Measurements from ENCODE around the gene RTEL1. TPM values are rescaled to one million over a fixed set of nuclear protein-coding genes. Genes with fewer than 3 reads are reported as not detected.
"Not testable (repeated sequence)": the region's sequence is repeated elsewhere in the genome, so short reads cannot be mapped to it uniquely, and the experiment has no call there.

The RTEL1 gene
- polyA plus RNA-seq, 3 donors: 17.6 to 23.8 (median 19.1) TPM

DNA sequence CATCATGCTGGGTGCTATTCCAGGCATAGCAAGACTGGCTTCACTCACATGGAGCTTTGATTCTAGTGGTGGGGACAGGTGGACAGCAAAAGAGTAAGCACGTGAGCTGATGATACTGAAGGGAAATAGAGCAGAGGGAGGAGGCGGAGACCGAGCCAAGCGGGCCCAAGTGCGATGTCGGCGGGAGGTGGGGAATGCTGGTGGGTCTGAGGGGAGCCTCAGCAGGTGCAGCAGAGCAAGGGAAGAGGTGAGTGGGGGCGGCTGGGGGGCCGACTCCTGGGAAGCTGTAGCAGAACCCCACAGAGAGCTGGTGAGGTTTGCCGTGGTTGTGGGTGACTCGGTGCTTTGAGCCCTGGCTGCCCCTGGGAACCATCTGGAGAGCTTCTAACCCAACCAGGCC lies 10.2 kb downstream of the RTEL1 start:
- DNase-seq: no peak

- not testable (repeated sequence) for DNase-seq
Observed at GRCh38 chr20:63671695-63672094, 13.6 kb downstream of the RTEL1 start.

DNA sequence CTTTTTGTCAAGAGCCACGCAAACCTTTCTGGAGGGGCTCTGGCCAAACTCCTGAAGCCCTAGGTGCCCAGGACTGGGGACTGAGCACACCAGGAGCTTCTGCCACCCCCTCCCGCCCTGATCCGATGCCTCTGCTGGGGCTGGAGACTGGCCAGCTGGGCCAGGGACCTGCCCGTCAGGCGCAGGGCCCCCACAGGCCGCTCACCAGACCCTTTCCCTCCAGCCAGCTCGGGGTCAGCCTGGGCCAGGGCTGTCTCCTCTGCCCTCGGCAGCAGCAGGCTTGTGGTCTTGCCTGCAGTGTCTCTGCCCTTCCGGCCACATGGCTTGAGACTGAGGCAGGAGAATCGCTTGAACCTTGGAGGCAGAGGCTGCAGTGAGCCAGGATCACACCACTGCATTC lies 14.6 kb downstream of the RTEL1 start:
- no peak for DNase-seq

DNA sequence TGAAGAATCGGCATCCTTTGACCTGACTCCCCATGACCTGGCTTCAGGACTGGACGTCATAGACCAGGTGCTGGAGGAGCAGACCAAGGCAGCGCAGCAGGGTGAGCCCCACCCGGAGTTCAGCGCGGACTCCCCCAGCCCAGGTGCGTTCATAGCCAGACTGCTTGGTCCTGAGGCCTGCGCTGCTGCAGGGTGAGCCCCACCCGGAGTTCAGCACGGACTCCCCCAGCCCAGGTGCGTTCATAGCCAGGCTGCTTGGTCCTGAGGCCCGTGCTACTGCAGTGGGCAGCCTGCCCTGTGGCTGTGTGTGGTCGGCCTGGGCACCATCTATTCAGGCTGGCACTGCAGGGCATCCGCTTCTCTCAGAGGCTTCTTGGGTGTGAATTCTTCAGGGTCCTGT lies 15.8 kb downstream of the RTEL1 start:
- no peak for DNase-seq

DNA sequence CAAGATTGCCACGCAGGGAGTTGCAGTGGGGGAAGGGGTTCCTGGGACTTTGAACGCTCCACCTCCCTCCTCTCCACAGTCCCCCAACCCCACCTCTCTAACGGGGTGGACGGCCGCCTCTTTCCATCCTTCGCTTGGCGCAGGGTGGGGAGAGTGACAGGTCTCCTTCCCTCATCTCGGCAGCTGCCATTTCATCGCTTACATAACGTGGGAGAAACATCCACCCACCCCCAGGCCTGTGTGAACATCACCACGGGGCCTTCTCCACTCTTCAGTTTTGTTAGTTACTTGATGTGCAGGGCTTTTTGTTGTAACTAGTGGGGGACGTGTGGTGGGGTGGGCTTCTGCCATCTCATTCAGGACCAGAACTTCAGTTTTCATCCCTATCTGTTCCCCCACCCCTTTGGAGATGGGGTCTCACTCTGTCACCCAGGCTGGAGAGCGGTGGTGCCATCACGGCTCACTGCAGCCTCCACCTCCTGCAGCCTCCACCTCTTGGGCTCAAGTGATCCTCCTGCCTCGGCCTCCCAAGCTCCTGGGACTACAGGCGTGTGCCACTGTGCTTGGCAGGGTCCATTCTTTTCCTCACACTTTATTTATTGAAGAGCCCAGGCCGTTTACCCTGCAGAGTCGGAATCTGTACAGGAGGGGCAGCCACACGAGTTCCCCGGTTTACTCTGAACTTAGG lies 17.7 kb downstream of the RTEL1 start:
- no peak for DNase-seq

- DNase-seq: no peak
Observed at GRCh38 chr20:63678071-63678470, 20.0 kb downstream of the RTEL1 start.

- no peak for DNase-seq
Observed at GRCh38 chr20:63678667-63679465, 20.8 kb downstream of the RTEL1 start.

GRCh38 chr20:63679799-63680305 lies 21.7 kb downstream of the RTEL1 start:
- no peak for DNase-seq

- DNase-seq: no peak
Observed at GRCh38 chr20:63680427-63680826, 22.3 kb downstream of the RTEL1 start.

GRCh38 chr20:63680857-63681608 lies 22.9 kb downstream of the RTEL1 start:
- DNase-seq: no peak

DNA sequence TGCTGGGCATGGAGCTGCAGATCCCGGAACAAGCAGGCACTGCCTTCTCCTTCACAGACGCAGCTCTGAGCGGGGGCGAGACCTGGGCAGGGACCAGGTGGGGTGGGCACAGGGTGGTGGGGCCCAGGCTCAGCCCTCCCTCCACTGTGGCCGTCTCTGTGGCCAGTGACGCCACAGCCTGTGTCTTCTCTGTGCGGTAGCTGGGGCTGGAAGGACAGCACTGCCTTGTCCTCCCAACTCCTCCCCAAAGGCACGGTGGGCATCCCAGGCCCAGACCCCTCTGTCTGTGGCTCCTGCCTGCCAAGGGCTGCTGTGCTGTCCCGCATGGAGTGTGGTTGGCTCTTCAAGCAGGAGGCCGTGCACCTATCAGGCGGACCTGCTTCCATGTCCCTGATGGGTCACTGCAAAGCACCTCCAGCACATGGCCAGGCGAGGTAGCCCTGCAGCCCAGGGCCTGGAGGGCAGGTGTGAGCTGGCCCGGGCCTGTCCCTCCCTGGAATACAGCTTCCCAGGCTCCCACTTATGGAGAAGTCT lies 23.6 kb downstream of the RTEL1 start:
- DNase-seq: no peak

GRCh38 chr20:63682384-63683139 lies 24.4 kb downstream of the RTEL1 start:
- no peak for DNase-seq

GRCh38 chr20:63685269-63686026 lies 27.3 kb downstream of the RTEL1 start:
- DNase-seq: no peak

DNA sequence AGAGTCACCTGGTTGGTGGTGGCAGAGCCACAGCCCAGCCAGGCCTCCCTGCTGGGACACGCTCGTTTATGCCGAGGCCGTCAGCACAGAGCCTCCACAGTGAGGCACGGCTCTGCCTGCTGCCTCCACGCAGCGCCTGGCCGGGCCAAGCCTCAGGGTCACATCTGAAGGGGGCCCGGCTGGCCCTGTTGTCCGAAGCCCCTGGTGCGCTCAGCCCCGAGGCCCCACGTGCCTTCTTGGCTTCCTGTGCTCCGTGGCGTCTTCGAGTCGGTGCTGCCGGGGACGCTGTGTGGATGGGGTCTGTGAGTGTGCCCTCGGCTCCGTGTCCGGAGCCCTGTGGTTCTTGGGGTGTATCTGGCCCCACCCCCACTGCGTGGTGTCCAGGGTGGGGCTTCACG lies 28.0 kb downstream of the RTEL1 start:
- DNase-seq: no peak

DNA sequence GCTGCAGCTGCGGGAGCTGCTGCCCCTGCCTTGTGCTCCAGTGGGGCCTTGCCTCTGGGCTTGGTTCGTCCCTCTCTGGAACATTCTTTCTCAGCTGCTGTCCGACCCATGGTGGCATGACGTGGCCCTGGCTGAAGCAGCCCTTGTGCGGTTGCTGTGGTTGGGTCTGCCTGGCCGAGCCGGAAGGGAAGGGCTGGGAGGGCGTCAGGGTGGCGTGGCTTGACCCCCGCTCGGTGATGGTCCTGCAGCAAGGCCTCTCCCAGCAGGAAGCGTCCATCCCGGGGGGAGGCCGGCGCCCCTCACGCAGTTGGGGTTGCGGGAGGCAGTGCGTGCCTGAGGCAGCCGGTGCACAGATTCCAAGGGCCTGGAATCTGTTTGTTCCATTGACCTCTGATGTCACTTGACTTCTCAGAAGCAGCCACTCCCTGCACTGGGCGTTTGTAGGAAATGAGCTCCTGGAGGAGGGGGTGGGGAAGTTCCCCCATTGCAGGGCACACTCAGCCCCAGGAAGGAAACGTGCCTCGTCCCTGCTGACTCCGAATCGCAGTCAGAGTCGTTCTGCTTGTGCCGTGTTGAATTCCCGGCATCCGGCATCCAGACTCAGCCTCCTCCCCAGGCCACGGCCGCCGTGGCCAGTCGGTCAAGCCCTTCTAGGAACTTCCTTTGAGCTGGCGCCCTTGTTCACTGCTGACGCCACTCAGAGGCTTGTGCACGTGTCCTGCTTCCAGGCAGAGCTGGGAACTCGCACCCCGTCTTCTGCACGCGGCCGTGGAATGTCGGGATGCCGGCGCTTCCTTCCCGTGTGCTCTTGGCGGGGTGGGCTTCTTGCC lies 28.6 kb downstream of the RTEL1 start:
- peak; percentile 45 for DNase-seq

DNA sequence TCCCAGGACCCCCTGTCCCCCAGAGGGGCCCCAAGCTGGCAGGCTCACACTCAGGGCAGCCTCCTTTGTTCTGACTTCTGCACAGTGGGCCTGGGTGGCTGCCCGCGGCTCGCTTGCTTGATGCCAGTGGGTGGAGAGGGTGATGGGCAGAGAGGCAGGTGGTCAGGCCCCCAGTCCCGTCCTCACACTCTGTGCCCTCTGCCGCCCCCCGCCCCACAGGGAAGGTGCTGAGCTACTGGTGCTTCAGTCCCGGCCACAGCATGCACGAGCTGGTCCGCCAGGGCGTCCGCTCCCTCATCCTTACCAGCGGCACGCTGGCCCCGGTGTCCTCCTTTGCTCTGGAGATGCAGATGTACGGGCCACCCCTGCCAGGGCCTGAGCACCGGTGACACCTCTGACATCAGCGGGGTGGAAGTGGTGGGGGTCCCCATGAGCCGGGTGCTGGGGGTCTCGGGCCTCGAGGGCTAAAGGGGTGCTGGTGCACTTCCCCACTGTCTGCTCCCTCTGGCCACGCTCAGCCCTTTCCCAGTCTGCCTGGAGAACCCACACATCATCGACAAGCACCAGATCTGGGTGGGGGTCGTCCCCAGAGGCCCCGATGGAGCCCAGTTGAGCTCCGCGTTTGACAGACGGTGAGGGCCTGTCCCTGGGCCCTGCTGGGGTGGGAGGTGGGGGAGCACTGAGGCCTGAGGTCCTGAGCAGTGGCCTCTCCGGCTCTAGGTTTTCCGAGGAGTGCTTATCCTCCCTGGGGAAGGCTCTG lies 29.5 kb downstream of the RTEL1 start:
- DNase-seq: no peak

- DNase-seq: no peak
Observed at GRCh38 chr20:63688228-63689045, 30.3 kb downstream of the RTEL1 start.
